ENCODE data around the gene BAK1.
"Not testable (repeated sequence)": the region's sequence is repeated elsewhere in the genome, so short reads cannot be mapped to it uniquely, and the experiment has no call there.

BAK1 gene

GRCh38 chr6:33557376-33557775 lies 22.7 kb downstream of the BAK1 start:
- no peaks in the 10 kb centered on the region for H3K4me1 ChIP-seq (ENCODE audit: control insufficient read depth, insufficient read depth, low read length)
- H3K36me3 ChIP-seq (ENCODE audit: control insufficient read depth, insufficient read depth, low read length): no peaks in the 10 kb centered on the region
- H3K9ac ChIP-seq (ENCODE audit: low read length): no peak overlapping the region
- no peaks in the 10 kb centered on the region for H3K9me3 ChIP-seq (ENCODE audit: control insufficient read depth, low read length)
- no peak overlapping the region for H3K4me3 ChIP-seq (ENCODE audit: low read length)
- no peaks in the 10 kb centered on the region for H3K27me3 ChIP-seq (ENCODE audit: control insufficient read depth, insufficient read depth, low read length)

- not testable (repeated sequence) for H3K9me3 ChIP-seq (ENCODE audit: control insufficient read depth, low read length); H3K9ac ChIP-seq (ENCODE audit: low read length); H3K36me3 ChIP-seq (ENCODE audit: control insufficient read depth, insufficient read depth, low read length); H3K4me3 ChIP-seq (ENCODE audit: low read length); H3K4me1 ChIP-seq (ENCODE audit: control insufficient read depth, insufficient read depth, low read length); H3K27me3 ChIP-seq (ENCODE audit: control insufficient read depth, insufficient read depth, low read length)
Observed at GRCh38 chr6:33552883-33553282, 27.2 kb downstream of the BAK1 start.

- no peak overlapping the region for H3K4me3 ChIP-seq (ENCODE audit: low read length)
Observed at GRCh38 chr6:33552252-33552651, 27.8 kb downstream of the BAK1 start.

DNA sequence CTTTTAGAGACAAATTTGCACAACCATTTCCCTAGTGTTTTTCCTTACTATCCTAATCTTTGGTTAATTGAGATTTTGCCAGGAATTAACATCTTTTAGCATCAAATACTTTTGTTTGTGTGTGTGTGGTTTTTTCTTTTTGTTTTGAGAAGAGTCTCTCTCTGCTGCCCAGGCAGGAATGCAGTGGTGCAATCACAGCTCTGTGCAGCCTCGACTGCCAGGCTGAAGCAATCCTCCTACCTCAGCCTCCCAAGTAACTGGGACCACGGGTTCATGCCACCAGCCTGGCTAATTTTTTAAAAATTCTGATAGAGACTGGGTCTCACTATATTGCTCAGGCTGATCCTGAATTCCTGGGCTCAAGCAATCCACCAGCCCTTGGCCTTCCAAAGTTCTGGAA lies 28.5 kb downstream of the BAK1 start:
- Histone ChIP-seq H3K36me3 (ENCODE audit: control insufficient read depth, insufficient read depth, low read length) (no peaks in the 10 kb centered on the region), H3K4me1 (ENCODE audit: control insufficient read depth, insufficient read depth, low read length) (no peaks in the 10 kb centered on the region), H3K27me3 (ENCODE audit: control insufficient read depth, insufficient read depth, low read length) (no peaks in the 10 kb centered on the region), H3K9ac (ENCODE audit: low read length) (no peak overlapping the region), H3K4me3 (ENCODE audit: low read length) (no peak overlapping the region), H3K9me3 (ENCODE audit: control insufficient read depth, low read length) (no peaks in the 10 kb centered on the region)

More at GRCh38 chr6:33552252-33552651, 27.8 kb downstream of the BAK1 start:
- H3K9me3 ChIP-seq (ENCODE audit: control insufficient read depth, low read length): no peaks in the 10 kb centered on the region
- no peak overlapping the region for H3K9ac ChIP-seq (ENCODE audit: low read length)
- no peaks in the 10 kb centered on the region for H3K36me3 ChIP-seq (ENCODE audit: control insufficient read depth, insufficient read depth, low read length)
- no peaks in the 10 kb centered on the region for H3K27me3 ChIP-seq (ENCODE audit: control insufficient read depth, insufficient read depth, low read length)
- no peaks in the 10 kb centered on the region for H3K4me1 ChIP-seq (ENCODE audit: control insufficient read depth, insufficient read depth, low read length)

DNA sequence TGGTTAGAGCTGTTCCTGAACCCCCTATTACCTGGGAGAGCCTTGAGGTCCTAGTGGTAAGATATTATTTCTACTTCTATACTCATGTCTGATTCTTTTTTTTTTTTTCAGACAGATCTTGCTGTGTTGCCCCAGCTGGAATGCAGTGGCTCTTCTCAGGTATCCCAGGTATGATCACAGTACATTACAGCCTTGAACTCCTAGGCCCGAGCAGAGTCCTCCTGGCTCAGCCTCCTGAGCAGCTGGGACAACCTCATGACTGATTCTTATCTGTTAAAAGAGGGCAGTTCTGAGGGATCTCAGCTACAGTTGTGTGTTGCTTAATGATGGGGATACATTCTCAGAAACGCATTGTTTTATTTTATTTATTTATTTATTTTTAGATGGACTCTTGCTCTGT lies 30.2 kb downstream of the BAK1 start:
- Histone ChIP-seq H3K9ac (ENCODE audit: low read length) (no peak overlapping the region), H3K4me3 (ENCODE audit: low read length) (no peak overlapping the region), H3K4me1 (ENCODE audit: control insufficient read depth, insufficient read depth, low read length) (no peaks in the 10 kb centered on the region), H3K36me3 (ENCODE audit: control insufficient read depth, insufficient read depth, low read length) (no peaks in the 10 kb centered on the region), H3K9me3 (ENCODE audit: control insufficient read depth, low read length) (no peaks in the 10 kb centered on the region), H3K27me3 (ENCODE audit: control insufficient read depth, insufficient read depth, low read length) (no peaks in the 10 kb centered on the region)

DNA sequence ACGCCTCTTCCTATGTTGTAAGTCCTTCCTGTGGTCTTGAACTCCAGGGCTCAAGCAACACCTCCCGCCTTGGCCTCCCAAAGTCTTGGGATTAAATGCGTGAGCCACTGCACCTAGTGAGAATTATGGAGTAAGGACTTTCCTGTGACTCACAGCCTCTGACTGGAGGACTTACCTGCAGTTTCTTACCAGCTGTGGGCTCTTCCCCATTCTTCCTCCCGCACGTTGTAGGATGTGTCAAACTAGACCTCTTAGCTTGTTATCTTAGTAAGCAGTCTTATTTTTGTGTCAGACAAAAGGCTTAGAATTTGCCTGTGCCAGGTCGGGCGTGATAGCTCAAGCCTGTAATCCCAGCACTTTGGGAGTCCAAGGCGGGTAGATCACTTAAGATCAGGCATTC lies 30.9 kb downstream of the BAK1 start:
- H3K9me3 ChIP-seq (ENCODE audit: control insufficient read depth, low read length): no peaks in the 10 kb centered on the region

GRCh38 chr6:33547499-33547898 lies 32.6 kb downstream of the BAK1 start:
- no peaks in the 10 kb centered on the region for H3K4me1 ChIP-seq (ENCODE audit: control insufficient read depth, insufficient read depth, low read length)
- H3K9me3 ChIP-seq (ENCODE audit: control insufficient read depth, low read length): no peaks in the 10 kb centered on the region
- H3K9ac ChIP-seq (ENCODE audit: low read length): no peak overlapping the region
- H3K4me3 ChIP-seq (ENCODE audit: low read length): no peak overlapping the region
- H3K27me3 ChIP-seq (ENCODE audit: control insufficient read depth, insufficient read depth, low read length): no peaks in the 10 kb centered on the region
- H3K36me3 ChIP-seq (ENCODE audit: control insufficient read depth, insufficient read depth, low read length): no peaks in the 10 kb centered on the region

More for the DNA sequence above, 30.9 kb downstream of the BAK1 start:
- Histone ChIP-seq H3K9ac (ENCODE audit: low read length) (no peak overlapping the region), H3K4me3 (ENCODE audit: low read length) (no peak overlapping the region), H3K4me1 (ENCODE audit: control insufficient read depth, insufficient read depth, low read length) (no peaks in the 10 kb centered on the region), H3K27me3 (ENCODE audit: control insufficient read depth, insufficient read depth, low read length) (no peaks in the 10 kb centered on the region), H3K36me3 (ENCODE audit: control insufficient read depth, insufficient read depth, low read length) (no peaks in the 10 kb centered on the region)

DNA sequence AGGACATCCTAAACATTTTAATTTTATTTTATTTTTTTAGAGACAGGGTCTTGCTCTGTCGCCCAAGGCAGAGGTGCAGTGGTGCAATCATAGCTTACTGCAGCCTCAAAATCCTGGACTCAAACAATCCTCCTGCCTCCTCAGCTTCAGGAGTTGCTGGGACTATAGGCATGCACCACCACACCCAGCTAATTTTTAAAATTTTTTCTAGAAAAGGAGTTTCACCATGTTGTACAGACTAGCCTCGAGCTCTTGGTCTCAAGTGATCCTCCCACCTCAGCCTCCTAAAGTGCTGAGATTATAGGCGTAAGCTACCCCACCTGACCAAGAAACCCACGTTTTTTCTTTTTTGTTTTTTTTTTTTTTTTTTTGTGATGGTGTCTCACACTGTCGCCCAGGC lies 33.3 kb downstream of the BAK1 start:
- Histone ChIP-seq H3K27me3 (ENCODE audit: control insufficient read depth, insufficient read depth, low read length) (no peaks in the 10 kb centered on the region), H3K4me1 (ENCODE audit: control insufficient read depth, insufficient read depth, low read length) (no peaks in the 10 kb centered on the region), H3K36me3 (ENCODE audit: control insufficient read depth, insufficient read depth, low read length) (no peaks in the 10 kb centered on the region), H3K4me3 (ENCODE audit: low read length) (no peak overlapping the region), H3K9ac (ENCODE audit: low read length) (no peak overlapping the region), H3K9me3 (ENCODE audit: control insufficient read depth, low read length) (no peaks in the 10 kb centered on the region)

DNA sequence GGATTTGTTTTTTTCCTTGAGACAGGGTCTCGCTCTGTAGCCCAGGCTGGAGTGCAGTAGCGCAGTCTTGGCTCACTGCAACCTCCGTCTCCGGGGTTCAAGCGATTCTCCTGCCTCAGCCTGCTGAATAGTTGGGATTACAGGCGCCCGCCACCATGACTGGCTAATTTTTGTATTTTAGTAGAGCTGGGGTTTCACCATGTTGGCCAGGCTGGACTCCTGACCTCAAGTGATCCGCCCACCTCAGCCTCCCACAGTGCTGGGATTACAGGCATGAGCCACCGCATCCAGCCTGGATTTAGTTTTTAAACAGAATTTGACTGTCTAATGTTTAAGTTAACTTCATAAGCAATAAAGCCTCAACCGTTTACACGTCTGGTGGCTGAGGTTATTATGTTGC lies 34.8 kb downstream of the BAK1 start:
- H3K9me3 ChIP-seq (ENCODE audit: control insufficient read depth, low read length); H3K9ac ChIP-seq (ENCODE audit: low read length); H3K27me3 ChIP-seq (ENCODE audit: control insufficient read depth, insufficient read depth, low read length); H3K36me3 ChIP-seq (ENCODE audit: control insufficient read depth, insufficient read depth, low read length); H3K4me1 ChIP-seq (ENCODE audit: control insufficient read depth, insufficient read depth, low read length); H3K4me3 ChIP-seq (ENCODE audit: low read length): not testable (repeated sequence)

GRCh38 chr6:33543116-33543515 lies 37.0 kb downstream of the BAK1 start:
- H3K36me3 ChIP-seq (ENCODE audit: control insufficient read depth, insufficient read depth, low read length): no peaks in the 10 kb centered on the region
- no peaks in the 10 kb centered on the region for H3K4me1 ChIP-seq (ENCODE audit: control insufficient read depth, insufficient read depth, low read length)
- no peak overlapping the region for H3K4me3 ChIP-seq (ENCODE audit: low read length)
- H3K27me3 ChIP-seq (ENCODE audit: control insufficient read depth, insufficient read depth, low read length): no peaks in the 10 kb centered on the region
- no peak overlapping the region for H3K9ac ChIP-seq (ENCODE audit: low read length)
- H3K9me3 ChIP-seq (ENCODE audit: control insufficient read depth, low read length): no peaks in the 10 kb centered on the region

GRCh38 chr6:33540768-33541167 lies 39.3 kb downstream of the BAK1 start:
- Histone ChIP-seq H3K4me1 (ENCODE audit: control insufficient read depth, insufficient read depth, low read length) (no peaks in the 10 kb centered on the region), H3K36me3 (ENCODE audit: control insufficient read depth, insufficient read depth, low read length) (no peaks in the 10 kb centered on the region), H3K9ac (ENCODE audit: low read length) (no peak overlapping the region), H3K27me3 (ENCODE audit: control insufficient read depth, insufficient read depth, low read length) (no peaks in the 10 kb centered on the region), H3K9me3 (ENCODE audit: control insufficient read depth, low read length) (no peaks in the 10 kb centered on the region), H3K4me3 (ENCODE audit: low read length) (no peak overlapping the region)

DNA sequence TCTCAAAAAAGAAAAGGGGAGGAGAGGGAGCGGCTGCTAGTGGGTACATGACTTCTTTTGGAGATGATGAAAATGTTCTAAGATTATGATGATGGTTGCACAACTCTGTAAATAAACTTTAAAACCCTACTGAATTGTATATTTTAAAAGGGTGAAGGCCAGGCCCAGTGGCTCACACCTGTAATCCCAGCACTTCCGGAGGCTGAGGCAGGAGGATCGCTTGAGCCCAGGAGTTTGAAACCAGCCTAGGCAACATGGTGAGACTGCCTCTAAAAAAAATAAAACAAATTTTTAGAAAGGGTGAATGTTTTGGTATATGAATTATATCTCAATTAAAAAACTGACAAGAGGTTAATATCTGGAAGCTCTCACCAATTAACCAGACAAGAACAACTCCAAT lies 45.4 kb downstream of the BAK1 start:
- no peak overlapping the region for H3K4me3 ChIP-seq (ENCODE audit: low read length)
- no peaks in the 10 kb centered on the region for H3K9me3 ChIP-seq (ENCODE audit: control insufficient read depth, low read length)
- no peaks in the 10 kb centered on the region for H3K27me3 ChIP-seq (ENCODE audit: control insufficient read depth, insufficient read depth, low read length)
- H3K36me3 ChIP-seq (ENCODE audit: control insufficient read depth, insufficient read depth, low read length): no peaks in the 10 kb centered on the region
- no peak overlapping the region for H3K9ac ChIP-seq (ENCODE audit: low read length)
- no peaks in the 10 kb centered on the region for H3K4me1 ChIP-seq (ENCODE audit: control insufficient read depth, insufficient read depth, low read length)

DNA sequence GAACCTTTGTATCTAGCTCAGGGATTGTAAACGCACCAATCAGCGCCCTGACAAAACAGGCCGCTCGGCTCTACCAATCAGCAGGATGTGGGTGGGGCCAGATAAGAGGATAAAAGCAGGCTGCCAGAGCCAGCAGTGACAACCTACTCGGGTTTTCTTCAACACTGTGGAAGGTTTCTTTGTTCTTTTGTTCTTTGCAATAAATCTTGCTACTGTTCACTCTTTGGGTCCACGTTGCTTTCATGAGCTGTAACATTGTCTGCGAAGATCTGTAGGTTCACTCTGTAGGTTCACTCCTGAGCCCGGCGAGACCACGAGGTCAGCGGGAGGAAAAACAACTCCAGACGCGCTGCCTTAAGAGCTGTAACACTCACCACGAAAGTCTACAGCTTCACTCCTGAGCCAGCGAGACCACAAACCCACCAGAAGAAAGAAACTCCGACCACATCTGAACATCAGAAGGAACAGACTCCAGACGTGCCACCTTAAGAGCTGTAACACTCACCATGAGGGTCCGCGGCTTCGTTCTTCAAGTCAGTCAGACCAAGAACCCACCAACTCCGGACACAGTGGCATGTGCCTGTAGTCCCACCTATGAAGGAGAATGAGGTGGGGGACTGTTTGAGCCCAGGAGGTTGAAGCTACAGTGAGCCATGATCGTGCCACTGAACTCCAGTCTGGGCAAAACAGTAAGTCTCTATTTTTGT lies 46.8 kb downstream of the BAK1 start:
- H3K36me3 ChIP-seq (ENCODE audit: control insufficient read depth, insufficient read depth, low read length); H3K9ac ChIP-seq (ENCODE audit: low read length); H3K9me3 ChIP-seq (ENCODE audit: control insufficient read depth, low read length); H3K4me3 ChIP-seq (ENCODE audit: low read length); H3K4me1 ChIP-seq (ENCODE audit: control insufficient read depth, insufficient read depth, low read length); H3K27me3 ChIP-seq (ENCODE audit: control insufficient read depth, insufficient read depth, low read length): not testable (repeated sequence)

All from mucosa of stomach (tissue), 1 donor.